H1 (cell line): ENCODE measurements around the gene SIRT3. TPM values are rescaled to one million over a fixed set of nuclear protein-coding genes. Genes with fewer than 3 reads are reported as not detected.

Experiments used
- CTCF ChIA-PET: fragments of 300-600 bp; sonication (Branson Sonifier 250); formaldehyde crosslinking; loops from one replicate; lab custom pipeline; 2021; ENCODE audit not compliant: partially characterized antibody; lab: Charles Lee
- POLR2A ChIA-PET: fragments of 300-600 bp; sonication (Branson Sonifier 250); formaldehyde crosslinking; loops from one replicate; lab custom pipeline; 2021; ENCODE audit warnings: inconsistent platforms; ENCODE audit not compliant: partially characterized antibody; lab: Charles Lee
- DNase-seq, 2 experiments: peaks; one replicate each; pipeline versions ENCODE4 v3.0.0 to v3.0.0-alpha.2; 2010 to 2022; ENCODE audit warnings: low spot score in 2 of 2, low read depth in 1 of 2, mixed read lengths in 1 of 2
- FAIRE-seq: peaks from 2 replicates; lab custom pipeline; 2011; peaks lifted over from hg19 to GRCh38; lab: Jason Lieb, UNC
- H2AFZ ChIP-seq: 2 replicates; pipeline ENCODE4 v1.8.1; 2012; ENCODE audit warnings: low read length, inconsistent platforms
- H2AK5ac ChIP-seq: 2 replicates; pipeline ENCODE4 v1.6.1; 2013; ENCODE audit warnings: low read depth, low read length
- H2BK120ac ChIP-seq: replicated peaks from 2 replicates; pipeline ENCODE3; 2013; ENCODE audit warnings: low read depth, low read length, inconsistent platforms
- H2BK12ac ChIP-seq: 2 replicates; pipeline ENCODE4 v1.6.1; 2013; ENCODE audit warnings: low read depth, low read length
- H2BK15ac ChIP-seq: 2 replicates; pipeline ENCODE4 v1.6.1; 2013; ENCODE audit warnings: low read length
- H2BK20ac ChIP-seq: 2 replicates; pipeline ENCODE4 v1.6.1; 2013; ENCODE audit warnings: low read length
- H2BK5ac ChIP-seq: 2 replicates; pipeline ENCODE4 v1.6.1; 2013; ENCODE audit warnings: low read depth, low read length
- H3K14ac ChIP-seq: 2 replicates; pipeline ENCODE4 v1.6.1; 2013; ENCODE audit warnings: inconsistent platforms; ENCODE audit not compliant: insufficient read length
- H3K18ac ChIP-seq: 2 replicates; pipeline ENCODE4 v1.6.1; 2013; ENCODE audit warnings: low read length; ENCODE audit errors: extremely low read depth
- H3K23ac ChIP-seq: 2 replicates; pipeline ENCODE4 v1.6.1; 2013; ENCODE audit warnings: inconsistent platforms; ENCODE audit not compliant: insufficient read length
- H3K23me2 ChIP-seq: 2 replicates; pipeline ENCODE4 v1.6.1; 2013; ENCODE audit warnings: low read depth, low read length
- H3K27ac ChIP-seq: 2 replicates; pipeline ENCODE4 v1.6.1; 2011; ENCODE audit warnings: low read depth, low read length, inconsistent platforms
- H3K27me3 ChIP-seq, 4 experiments: replicated peaks in 1 of 4; 1 replicate in 1 of 4; 2 replicates in 3 of 4; pipeline versions ENCODE4 v1.6.1 to v1.8.1; 2011 to 2013; ENCODE audit warnings: low read length in 3 of 4, mild to moderate bottlenecking in 3 of 4, inconsistent platforms in 2 of 4, mixed read lengths in 2 of 4, moderate library complexity in 1 of 4; ENCODE audit not compliant: control insufficient read depth in 3 of 4, insufficient read depth in 3 of 4; ENCODE audit errors: extremely low read depth in 1 of 4
- H3K36me3 ChIP-seq, 4 experiments: 2 replicates each; pipeline versions ENCODE4 v1.6.1 to v1.8.1; 2011 to 2013; ENCODE audit warnings: mild to moderate bottlenecking in 4 of 4, low read length in 3 of 4, moderate library complexity in 2 of 4, control low read depth in 1 of 4, inconsistent platforms in 1 of 4; ENCODE audit not compliant: insufficient read depth in 4 of 4, control insufficient read depth in 2 of 4
- H3K4ac ChIP-seq: replicated peaks from 2 replicates; pipeline ENCODE3; 2013; ENCODE audit warnings: low read length, low read depth, mixed read lengths, inconsistent platforms; ENCODE audit not compliant: insufficient read length
- H3K4me1 ChIP-seq, 4 experiments: replicated peaks in 1 of 4; 1 replicate in 1 of 4; 2 replicates in 3 of 4; pipeline versions ENCODE4 v1.6.1 to v1.8.1; 2011 to 2013; ENCODE audit warnings: low read length in 3 of 4, inconsistent platforms in 2 of 4, mixed read lengths in 1 of 4; ENCODE audit not compliant: insufficient read depth in 4 of 4, control insufficient read depth in 3 of 4
- H3K4me2 ChIP-seq, 2 experiments: 2 replicates each; pipeline versions ENCODE4 v1.6.1 to v1.8.1; 2011 to 2013; ENCODE audit warnings: low read depth in 2 of 2, low read length in 2 of 2, control low read depth in 1 of 2, inconsistent platforms in 1 of 2, mild to moderate bottlenecking in 1 of 2; ENCODE audit not compliant: insufficient read depth in 1 of 2
- H3K4me3 ChIP-seq, 4 experiments: fragments of 200-600, 300-600 bp in 1 of 4; sonication (generic), shearing (Covaris generic), sonication (Bioruptor Twin) in 1 of 4; 2 replicates each; pipeline versions ENCODE4 v1.5.1 to v1.8.1; 2011 to 2016; ENCODE audit warnings: low read length in 4 of 4, low read depth in 3 of 4, control low read depth in 2 of 4, inconsistent platforms in 2 of 4, mild to moderate bottlenecking in 2 of 4, mixed read lengths in 1 of 4, moderate library complexity in 1 of 4; ENCODE audit not compliant: insufficient read depth in 2 of 4; ENCODE audit errors: extremely low read depth in 1 of 4
- H3K56ac ChIP-seq: replicated peaks from 2 replicates; pipeline ENCODE3; 2013; ENCODE audit warnings: low read depth, mild to moderate bottlenecking, mixed read lengths, low read length, inconsistent platforms; ENCODE audit not compliant: insufficient read length
- H3K79me1 ChIP-seq: 2 replicates; pipeline ENCODE4 v1.6.1; 2013; ENCODE audit warnings: low read depth, low read length, control low read depth
- H3K79me2 ChIP-seq, 2 experiments: 2 replicates each; pipeline versions ENCODE4 v1.6.1 to v1.8.1; 2012 to 2013; ENCODE audit warnings: low read length in 2 of 2, mild to moderate bottlenecking in 2 of 2, inconsistent platforms in 1 of 2; ENCODE audit not compliant: insufficient read depth in 2 of 2, control insufficient read depth in 1 of 2
- H3K9ac ChIP-seq, 4 experiments: replicated peaks in 1 of 4; 1 replicate in 1 of 4; 2 replicates in 3 of 4; pipeline versions ENCODE4 v1.6.1 to v1.8.1; 2011 to 2013; ENCODE audit warnings: low read depth in 3 of 4, low read length in 3 of 4, control low read depth in 2 of 4, mild to moderate bottlenecking in 2 of 4, moderate library complexity in 2 of 4, inconsistent platforms in 1 of 4; ENCODE audit errors: extremely low read depth in 1 of 4
- H3K9me3 ChIP-seq, 2 experiments: 2 replicates each; pipeline versions ENCODE4 v1.6.1 to v1.8.1; 2012 to 2013; ENCODE audit warnings: mild to moderate bottlenecking in 2 of 2, moderate library complexity in 2 of 2, control low read depth in 1 of 2, inconsistent platforms in 1 of 2, low read depth in 1 of 2, low read length in 1 of 2, mixed read lengths in 1 of 2; ENCODE audit not compliant: insufficient read depth in 2 of 2
- H4K20me1 ChIP-seq, 2 experiments: replicated peaks in 1 of 2; 2 replicates each; pipeline versions ENCODE3 to v1.8.1; 2011 to 2013; ENCODE audit warnings: inconsistent platforms in 2 of 2, low read length in 2 of 2, mild to moderate bottlenecking in 1 of 2; ENCODE audit not compliant: insufficient read depth in 2 of 2, control insufficient read depth in 1 of 2
- H4K5ac ChIP-seq: 2 replicates; pipeline ENCODE4 v1.6.1; 2013; ENCODE audit warnings: low read length, low read depth, mixed read lengths, inconsistent platforms; ENCODE audit not compliant: insufficient read length
- H4K8ac ChIP-seq: 2 replicates; pipeline ENCODE4 v1.8.0; 2013; ENCODE audit warnings: mild to moderate bottlenecking, moderate library complexity, low read length, inconsistent platforms; ENCODE audit not compliant: insufficient read depth; ENCODE audit errors: extremely low read depth
- H4K91ac ChIP-seq: replicated peaks from 2 replicates; pipeline ENCODE3; 2013; ENCODE audit warnings: low read length, mixed read lengths, inconsistent platforms; ENCODE audit not compliant: insufficient read length
- CBX8 ChIP-seq: fragments of 300-800, 300-1000 bp; sonication (generic); IDR thresholded peaks from 2 replicates; pipeline ENCODE4 v1.7.1; 2016; ENCODE audit warnings: low read depth, low read length, borderline replicate concordance
- EGR1 ChIP-seq: IDR thresholded peaks from 2 replicates; pipeline ENCODE4 v1.6.1; 2011; ENCODE audit warnings: low read depth, low read length, borderline replicate concordance
- KDM4A ChIP-seq: IDR thresholded peaks from one replicate; pipeline ENCODE4 v1.7.1; 2012; ENCODE audit warnings: low read depth, mild to moderate bottlenecking, moderate library complexity, low read length, inconsistent platforms; ENCODE audit not compliant: severe bottlenecking
- KDM5A ChIP-seq: fragments of 200-600 bp; IDR thresholded peaks from 2 replicates; pipeline ENCODE4 v1.7.1; 2012; ENCODE audit warnings: mild to moderate bottlenecking, low read length, inconsistent platforms, mixed read lengths
- NANOG ChIP-seq: IDR thresholded peaks from 2 replicates; pipeline ENCODE4 v1.6.1; 2011; ENCODE audit warnings: low read length, low read depth, mild to moderate bottlenecking, inconsistent platforms; ENCODE audit not compliant: insufficient read depth, poor library complexity, severe bottlenecking
- YY1 ChIP-seq: IDR thresholded peaks from 2 replicates; pipeline ENCODE4 v1.6.1; 2011; ENCODE audit warnings: low read depth, mild to moderate bottlenecking, low read length
- ZNF274 ChIP-seq: IDR thresholded peaks from 2 replicates; pipeline ENCODE4 v1.7.0; 2012; ENCODE audit warnings: low read length, borderline replicate concordance; ENCODE audit errors: extremely low read depth
- WGBS, 2 experiments: shearing (Covaris generic) in 1 of 2; methylation state at CpG; one replicate each; pipeline versions ENCODE4 v1.1.6 to v1.1.7; 2013 to 2015; ENCODE audit warnings: low lambda C conversion rate in 2 of 2, mixed read lengths in 2 of 2, inconsistent platforms in 1 of 2, low coverage in 1 of 2, missing lambda C conversion rate in 1 of 2; ENCODE audit not compliant: insufficient replicate concordance in 2 of 2, insufficient coverage in 1 of 2, insufficient read length in 1 of 2; ENCODE audit errors: extremely low coverage in 1 of 2, missing lambda C conversion rate in 1 of 2; 5-methylcytosine and 5-hydroxymethylcytosine counted together
- polyA plus RNA-seq, 7 experiments: library from polyadenylated mRNA; depleted of rRNA in 3 of 7; stranded (reverse) in 5 of 7; unstranded in 2 of 7; fragments of >200 nt in 5 of 7; fragments of 200-250 nt in 2 of 7; gene quantifications; 1 replicate in 5 of 7; 2 replicates in 1 of 7; 4 replicates in 1 of 7; pipeline versions ENCODE4 v1.2.1 to v1.2.3, GENCODE V29; 2011 to 2013; ENCODE audit warnings: missing spikeins in 2 of 7, mixed read lengths in 2 of 7
- total RNA-seq: library from RNA; stranded (reverse); fragmentation: NEBNext Ultra II Directional; extraction: Animal tissue kit (Norgen Biotek cat#: 25700); gene quantifications from 2 replicates; pipeline ENCODE4 v1.2.1, GENCODE V29; 2021
- TF ChIP-seq, protein P1 (sequence below), 3 experiments: IDR thresholded peaks; 1 replicate in 2 of 3; 2 replicates in 1 of 3; pipeline versions ENCODE4 v1.5.1 to v1.6.1; 2011; ENCODE audit warnings: low read length in 3 of 3, mild to moderate bottlenecking in 3 of 3, inconsistent platforms in 2 of 3, low read depth in 1 of 3, moderate library complexity in 1 of 3; ENCODE audit not compliant: insufficient read depth in 1 of 3; ENCODE audit errors: control extremely low read depth in 1 of 3

SIRT3 gene
- total and polyA plus RNA-seq, 2 of the 8 experiments (the other 6 are each of a cell fraction or from before 2014, with no cell fraction given): 14.3 to 21.6 TPM

- H2BK120ac ChIP-seq: peak overlapping the region; percentile 92
- 0 out of 2 replicates have a peak overlapping the region, but pooled peaks have one; percentile 60 for H3K18ac ChIP-seq
- CTCF ChIA-PET: interaction anchor here (0.9 to 8.6 kb wide), 4 partner anchors 22 to 81 kb away, joined by 3 to 88 read pairs (median 8); no protein-coding TSS in a partner anchor
- H2BK12ac ChIP-seq: peak overlapping the region; percentile 39; the same call in 1 of the 2 replicates
- no peak overlapping the region for H3K4me3 ChIP-seq
- H4K5ac ChIP-seq: peak overlapping the region; percentile 38
- H4K20me1 ChIP-seq: no peaks in the 10 kb centered on the region
- H3K23me2 ChIP-seq: peaks cover 5% of the 10 kb centered on the region; the same call in 1 of the 2 replicates
- DNase-seq: peak in 1 of 2 experiments; percentile 33
- no peak overlapping the region for H2AFZ ChIP-seq
- H3K9me3 ChIP-seq: peaks cover 0 to 3% of the 10 kb centered on the region in 2 experiments; a peak in 1 of 4 replicates
- H3K56ac ChIP-seq: no peak overlapping the region
- H2BK5ac ChIP-seq: peak overlapping the region; percentile 88; the same call in 1 of the 2 replicates
- no peak overlapping the region for H3K4ac ChIP-seq
- H2AK5ac ChIP-seq: 0 out of 2 replicates have a peak overlapping the region, but pooled peaks have one; percentile 40
- H4K91ac ChIP-seq: peak overlapping the region; percentile 73
- no peak overlapping the region for H3K9ac ChIP-seq
- H4K8ac ChIP-seq: peak overlapping the region; percentile 31; the same call in 1 of the 2 replicates
- no peak overlapping the region for H2BK15ac ChIP-seq
- H3K79me2 ChIP-seq: no peaks in the 10 kb centered on the region
- H3K4me2 ChIP-seq: no peak overlapping the region
- H3K79me1 ChIP-seq: no peaks in the 10 kb centered on the region
- H3K27me3 ChIP-seq: peaks cover 5 to 20% (median 14%) of the 10 kb centered on the region in 4 experiments; a peak in 6 of 7 replicates
- POLR2A ChIA-PET: interaction anchor here (1.4 to 7.7 kb wide), 6 partner anchors 11 to 72 kb away, joined by 4 to 51 read pairs (median 6); partner anchors contain the start of gene IFITM5
- no peak for FAIRE-seq
- H3K4me1 ChIP-seq: peaks cover 0 to 13% (median 9%) of the 10 kb centered on the region in 4 experiments; a peak in 6 of 7 replicates
- no peak overlapping the region for H3K23ac ChIP-seq
- H3K36me3 ChIP-seq: no peaks in the 10 kb centered on the region
- WGBS, 2 experiments: 85% methylated on average over 18 of the region's 23 CpGs; no CpG with 5 or more reads in 1 of the 2 experiments
- no peak overlapping the region for H3K27ac ChIP-seq
- no peak overlapping the region for H3K14ac ChIP-seq
- H2BK20ac ChIP-seq: 0 out of 2 replicates have a peak overlapping the region, but pooled peaks have one; percentile 72
- no peak for TF ChIP-seq YY1
- TF ChIP-seq KDM4A: no peak
- TF ChIP-seq NANOG: no peak
- no peak for TF ChIP-seq CBX8
- TF ChIP-seq, protein P1, sequence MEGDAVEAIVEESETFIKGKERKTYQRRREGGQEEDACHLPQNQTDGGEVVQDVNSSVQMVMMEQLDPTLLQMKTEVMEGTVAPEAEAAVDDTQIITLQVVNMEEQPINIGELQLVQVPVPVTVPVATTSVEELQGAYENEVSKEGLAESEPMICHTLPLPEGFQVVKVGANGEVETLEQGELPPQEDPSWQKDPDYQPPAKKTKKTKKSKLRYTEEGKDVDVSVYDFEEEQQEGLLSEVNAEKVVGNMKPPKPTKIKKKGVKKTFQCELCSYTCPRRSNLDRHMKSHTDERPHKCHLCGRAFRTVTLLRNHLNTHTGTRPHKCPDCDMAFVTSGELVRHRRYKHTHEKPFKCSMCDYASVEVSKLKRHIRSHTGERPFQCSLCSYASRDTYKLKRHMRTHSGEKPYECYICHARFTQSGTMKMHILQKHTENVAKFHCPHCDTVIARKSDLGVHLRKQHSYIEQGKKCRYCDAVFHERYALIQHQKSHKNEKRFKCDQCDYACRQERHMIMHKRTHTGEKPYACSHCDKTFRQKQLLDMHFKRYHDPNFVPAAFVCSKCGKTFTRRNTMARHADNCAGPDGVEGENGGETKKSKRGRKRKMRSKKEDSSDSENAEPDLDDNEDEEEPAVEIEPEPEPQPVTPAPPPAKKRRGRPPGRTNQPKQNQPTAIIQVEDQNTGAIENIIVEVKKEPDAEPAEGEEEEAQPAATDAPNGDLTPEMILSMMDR (IDR thresholded peaks at IDR 0.05; ENCODE audit: control extremely low read depth in 1 of 3, insufficient read depth in 1 of 3, low read depth in 1 of 3, low read length in 3 of 3): no peak
- no peak for TF ChIP-seq KDM5A
- TF ChIP-seq ZNF274: no peak
- no peak for TF ChIP-seq EGR1
These were observed 47.4 kb upstream of the SIRT3 start for GRCh38 chr11:283405-284104.
